Inferior parietal cortex (tissue), 1 donor: ENCODE results near the gene IRF4.

Experiments
- DNase-seq: peaks from one replicate; pipeline ENCODE4 v3.0.0-alpha.2; 2016; ENCODE audit errors: extremely low spot score

Gene IRF4

GRCh38 chr6:391559-392440 lies at the start of gene IRF4:
Gene IRF4, plus strand, starts transcription at chr6:391752. Its CDS starts 1,401 bp downstream, at chr6:393153.
- DNase-seq = no peak

GRCh38 chr6:341914-342831 lies 49.4 kb upstream of the IRF4 start:
- DNase-seq = no peak

GRCh38 chr6:342832-343179 lies 48.7 kb upstream of the IRF4 start:
- no peak for DNase-seq

DNA sequence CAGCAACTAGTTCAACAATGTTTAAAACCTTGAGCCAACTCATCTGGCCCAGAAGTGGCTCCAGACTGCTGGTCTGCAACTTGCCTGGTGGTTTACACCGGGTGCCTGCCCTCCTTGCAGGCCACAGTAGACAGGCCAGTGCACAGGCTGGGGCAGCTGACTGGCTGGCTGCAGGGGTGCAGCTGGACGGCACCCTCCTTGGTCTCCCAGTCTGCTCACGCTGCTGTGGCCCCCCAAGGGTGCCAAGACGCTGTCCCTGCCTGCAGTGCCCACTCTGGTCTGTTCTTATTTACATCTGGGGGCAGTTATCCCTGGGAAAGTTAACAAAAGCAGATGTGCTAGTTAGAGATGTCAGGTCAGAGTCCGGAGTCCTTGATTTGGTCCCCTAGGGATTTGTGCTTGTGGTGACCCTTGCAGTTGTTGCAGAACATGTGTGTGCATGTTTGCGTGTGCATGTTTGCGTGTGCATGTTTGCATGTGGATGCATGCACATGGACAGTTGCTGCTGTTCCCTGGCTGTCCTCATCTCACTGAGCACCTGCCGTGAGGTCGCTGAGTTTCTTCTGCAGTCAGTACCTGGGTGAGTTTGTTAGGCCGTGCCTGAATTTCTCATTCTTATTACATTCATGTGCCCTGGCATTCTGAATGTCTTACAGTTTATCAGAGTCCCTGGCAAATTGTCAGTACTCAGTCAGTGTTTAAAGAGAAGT lies 48.2 kb upstream of the IRF4 start:
- no peak for DNase-seq

- DNase-seq = no peak
Observed at GRCh38 chr6:343960-344815, 47.4 kb upstream of the IRF4 start.

DNA sequence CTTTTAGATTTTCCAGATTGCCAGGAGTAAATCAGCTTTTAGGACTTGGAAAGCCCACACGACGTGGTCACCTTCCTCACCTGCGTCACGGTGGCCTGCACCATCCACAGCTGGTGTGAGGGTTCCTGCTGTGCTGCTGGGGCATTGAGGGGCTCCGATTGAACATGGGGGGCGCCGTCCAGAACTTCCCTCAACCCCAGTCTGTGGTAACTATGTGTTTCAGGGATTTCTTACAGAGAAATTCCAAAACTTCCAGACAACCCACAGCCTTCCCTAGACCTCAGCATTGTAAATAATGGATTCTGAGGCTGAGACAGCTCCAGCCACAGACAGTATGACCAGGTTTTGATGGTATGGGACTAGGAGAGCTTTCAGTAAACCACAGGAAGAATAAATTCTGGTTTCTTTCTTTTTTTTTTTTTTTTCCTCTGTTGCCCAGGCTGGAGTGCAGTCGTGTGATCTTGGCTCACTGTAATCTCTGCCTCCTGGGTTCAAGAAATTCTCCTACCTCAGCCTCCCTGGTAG lies 46.7 kb upstream of the IRF4 start:
- DNase-seq = no peak

GRCh38 chr6:345747-346385 lies 45.7 kb upstream of the IRF4 start:
- no peak for DNase-seq

GRCh38 chr6:346386-347030 lies 45.0 kb upstream of the IRF4 start:
- DNase-seq = no peak

GRCh38 chr6:347232-347631 lies 44.3 kb upstream of the IRF4 start:
- no peak for DNase-seq

GRCh38 chr6:347951-348859 lies 43.3 kb upstream of the IRF4 start:
- no peak for DNase-seq

- no peak for DNase-seq
Observed at GRCh38 chr6:348860-349396, 42.6 kb upstream of the IRF4 start.

DNA sequence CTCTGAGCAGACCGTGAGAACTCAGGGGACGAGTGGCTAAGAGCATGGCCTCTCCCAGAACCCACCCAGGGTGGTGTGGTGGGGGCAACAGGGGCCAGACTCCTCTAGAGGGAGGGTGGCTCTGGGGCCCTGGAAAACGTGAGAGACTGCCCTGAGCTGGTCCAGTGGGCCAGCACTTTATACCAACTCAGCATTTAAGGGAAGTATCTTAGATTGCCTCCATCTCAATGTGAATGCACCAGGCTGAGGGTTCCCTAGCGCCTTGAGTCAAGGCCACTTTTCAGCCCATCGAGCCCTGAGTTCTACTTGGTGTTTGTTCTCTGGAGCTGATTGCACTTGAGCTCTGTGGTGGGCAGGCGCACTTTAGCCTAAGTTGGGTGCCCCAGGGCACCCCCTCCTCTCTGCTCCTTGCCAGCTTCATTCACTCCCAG lies 42.0 kb upstream of the IRF4 start:
- DNase-seq = no peak

GRCh38 chr6:350371-350770 lies 41.2 kb upstream of the IRF4 start:
- DNase-seq = no peak

DNA sequence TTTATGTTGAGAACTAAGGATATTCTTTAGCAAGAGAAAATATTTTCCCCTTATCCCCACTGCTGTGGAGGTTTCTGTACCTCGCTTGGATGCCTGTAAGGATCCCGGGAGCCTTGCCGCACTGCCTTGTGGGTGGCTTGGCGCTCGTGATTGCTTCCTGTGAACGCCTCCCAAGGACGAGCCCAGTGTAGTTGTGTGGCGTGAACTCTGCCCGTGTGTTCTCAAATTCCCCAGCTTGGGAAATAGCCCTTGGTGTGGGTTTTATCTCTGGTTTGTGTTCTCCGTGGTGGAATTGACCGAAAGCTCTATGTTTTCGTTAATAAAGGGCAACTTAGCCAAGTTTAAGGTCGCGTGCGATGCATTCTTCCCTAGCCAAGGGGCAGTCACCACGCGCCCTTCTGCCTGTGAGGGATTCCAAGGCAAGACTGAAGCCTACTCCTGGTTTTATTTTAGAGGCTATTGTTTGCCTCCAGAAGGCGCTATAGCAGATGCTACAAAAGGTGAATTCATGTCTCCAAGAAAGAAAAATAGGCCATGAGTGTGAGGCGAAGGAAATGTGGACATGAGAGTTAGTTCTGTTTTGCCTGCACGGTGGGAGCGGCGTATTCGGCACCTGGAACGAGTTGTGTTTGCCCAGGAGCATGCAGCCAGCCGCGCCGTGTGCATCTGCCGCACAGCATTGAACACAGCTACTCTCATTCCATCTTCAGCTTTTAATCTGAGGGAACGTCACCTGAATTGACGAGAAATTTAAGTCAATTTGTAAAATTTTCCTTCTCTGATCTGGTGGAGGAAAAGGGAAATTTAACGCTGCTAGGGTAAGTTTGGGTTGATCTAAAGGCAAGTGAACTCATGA lies 40.3 kb upstream of the IRF4 start:
- no peak for DNase-seq

- no peak for DNase-seq
Observed at GRCh38 chr6:351867-352289, 39.7 kb upstream of the IRF4 start.

DNA sequence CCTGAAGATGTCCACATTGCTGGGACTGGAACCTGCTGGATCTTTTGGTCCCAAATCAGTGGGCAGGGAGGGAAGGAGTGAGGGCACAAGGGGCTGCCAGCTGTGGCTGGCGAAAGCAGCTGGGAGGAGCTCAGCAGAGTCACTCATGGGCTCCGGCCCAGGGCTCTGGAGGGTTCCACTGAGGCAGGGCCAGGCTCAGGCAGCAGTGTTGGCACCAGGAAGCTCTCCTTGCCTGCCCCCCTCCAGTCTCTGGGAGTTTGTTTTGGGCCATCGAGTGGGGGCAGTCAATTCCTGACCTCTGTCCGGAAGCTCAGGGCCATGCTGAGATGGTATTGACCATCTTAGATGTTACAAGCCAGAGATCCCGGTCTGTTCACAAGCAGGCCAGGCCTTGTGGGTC lies 39.1 kb upstream of the IRF4 start:
- no peak for DNase-seq

- no peak for DNase-seq
Observed at GRCh38 chr6:352896-353470, 38.6 kb upstream of the IRF4 start.
